Prostate gland (tissue), 2 donors: ENCODE results near the gene ITGB2. TPM values are rescaled to one million over a fixed set of nuclear protein-coding genes. Genes with fewer than 3 reads are reported as not detected.
"Not testable (repeated sequence)": the region's sequence is repeated elsewhere in the genome, so short reads cannot be mapped to it uniquely, and the experiment has no call there.

Experiments used
- DNase-seq: peaks from one replicate; pipeline ENCODE4 v3.0.0-alpha.2; 2019; ENCODE audit warnings: low spot score
- H3K27ac ChIP-seq, 2 donors: fragments of 200-600 bp; sonication (generic); 2 replicates each; pipeline ENCODE4 v1.5.1; 2017 to 2019
- H3K27me3 ChIP-seq: fragments of 200-600 bp; sonication (generic); replicated peaks from 2 replicates; pipeline ENCODE4 v1.5.1; 2019; ENCODE audit not compliant: insufficient read depth
- H3K36me3 ChIP-seq, 2 donors: fragments of 200-600 bp; sonication (generic); 1 replicate in 1 of 2; 2 replicates in 1 of 2; pipeline versions ENCODE4 v1.5.1 to v1.8.1; 2017 to 2019
- H3K4me1 ChIP-seq: fragments of 200-600 bp; sonication (generic); replicated peaks from 2 replicates; pipeline ENCODE4 v1.5.1; 2019
- H3K4me3 ChIP-seq, 2 donors: fragments of 200-600 bp; sonication (generic); 2 replicates each; pipeline ENCODE4 v1.5.1; 2017 to 2019
- H3K9me3 ChIP-seq: fragments of 200-600 bp; sonication (generic); 2 replicates; pipeline ENCODE4 v1.5.1; 2017
- POLR2A ChIP-seq: fragments of 450-650 bp; IDR thresholded peaks from one replicate; pipeline ENCODE4 v1.6.1; 2016; ENCODE audit warnings: antibody characterized with exemption, mild to moderate bottlenecking
- POLR2AphosphoS5 ChIP-seq: sonication (generic); formaldehyde crosslinking; IDR thresholded peaks from one replicate; pipeline ENCODE4 v1.6.1; 2017; ENCODE audit warnings: antibody characterized with exemption
- WGBS: methylation state at CpG from one replicate; pipeline ENCODE4 v1.1.5; 2018; 5-methylcytosine and 5-hydroxymethylcytosine counted together
- intact Hi-C: fragments of 100-400 bp; cut with DNase I; formaldehyde crosslinking; loops from one replicate; pipeline ENCODE4 v1.14.2; 2022
- total RNA-seq, 2 donors: library from RNA; depleted of rRNA; stranded (reverse); fragments of >200 nt; gene quantifications; one replicate each; pipeline ENCODE4 v1.1.0, GENCODE V29; 2016
- TF ChIP-seq, protein P1 (sequence below), 4 experiments: fragments of 200-600 bp in 2 of 4; fragments of 450-650 bp in 2 of 4; sonication (generic) in 2 of 4; IDR thresholded peaks; 1 replicate in 3 of 4; 2 replicates in 1 of 4; pipeline ENCODE4 v1.5.1; 2016 to 2019; ENCODE audit warnings: antibody characterized with exemption in 4 of 4, mild to moderate bottlenecking in 2 of 4, moderate library complexity in 2 of 4

ITGB2 gene
- total RNA-seq, 2 donors from 2014 or later, result 23.1 to 56.1 TPM

- Histone ChIP-seq H3K9me3 (no peaks in the 10 kb centered on the region), H3K4me1 (no peaks in the 10 kb centered on the region), H3K4me3 (no peak overlapping the region), H3K36me3 (no peaks in the 10 kb centered on the region), H3K27ac (no peak overlapping the region), H3K27me3 (no peaks in the 10 kb centered on the region)
- DNase-seq, result no peak
- TF ChIP-seq, protein P1, sequence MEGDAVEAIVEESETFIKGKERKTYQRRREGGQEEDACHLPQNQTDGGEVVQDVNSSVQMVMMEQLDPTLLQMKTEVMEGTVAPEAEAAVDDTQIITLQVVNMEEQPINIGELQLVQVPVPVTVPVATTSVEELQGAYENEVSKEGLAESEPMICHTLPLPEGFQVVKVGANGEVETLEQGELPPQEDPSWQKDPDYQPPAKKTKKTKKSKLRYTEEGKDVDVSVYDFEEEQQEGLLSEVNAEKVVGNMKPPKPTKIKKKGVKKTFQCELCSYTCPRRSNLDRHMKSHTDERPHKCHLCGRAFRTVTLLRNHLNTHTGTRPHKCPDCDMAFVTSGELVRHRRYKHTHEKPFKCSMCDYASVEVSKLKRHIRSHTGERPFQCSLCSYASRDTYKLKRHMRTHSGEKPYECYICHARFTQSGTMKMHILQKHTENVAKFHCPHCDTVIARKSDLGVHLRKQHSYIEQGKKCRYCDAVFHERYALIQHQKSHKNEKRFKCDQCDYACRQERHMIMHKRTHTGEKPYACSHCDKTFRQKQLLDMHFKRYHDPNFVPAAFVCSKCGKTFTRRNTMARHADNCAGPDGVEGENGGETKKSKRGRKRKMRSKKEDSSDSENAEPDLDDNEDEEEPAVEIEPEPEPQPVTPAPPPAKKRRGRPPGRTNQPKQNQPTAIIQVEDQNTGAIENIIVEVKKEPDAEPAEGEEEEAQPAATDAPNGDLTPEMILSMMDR (IDR thresholded peaks at IDR 0.05), result no peak
- TF ChIP-seq POLR2A (no peak), POLR2AphosphoS5 (no peak)
- WGBS, result 86% methylated on average over 11 of the region's 11 CpGs
- intact Hi-C loops, result no loop called here
Measured at GRCh38 chr21:44883250-44883649, 37.4 kb downstream of the ITGB2 start.

DNA sequence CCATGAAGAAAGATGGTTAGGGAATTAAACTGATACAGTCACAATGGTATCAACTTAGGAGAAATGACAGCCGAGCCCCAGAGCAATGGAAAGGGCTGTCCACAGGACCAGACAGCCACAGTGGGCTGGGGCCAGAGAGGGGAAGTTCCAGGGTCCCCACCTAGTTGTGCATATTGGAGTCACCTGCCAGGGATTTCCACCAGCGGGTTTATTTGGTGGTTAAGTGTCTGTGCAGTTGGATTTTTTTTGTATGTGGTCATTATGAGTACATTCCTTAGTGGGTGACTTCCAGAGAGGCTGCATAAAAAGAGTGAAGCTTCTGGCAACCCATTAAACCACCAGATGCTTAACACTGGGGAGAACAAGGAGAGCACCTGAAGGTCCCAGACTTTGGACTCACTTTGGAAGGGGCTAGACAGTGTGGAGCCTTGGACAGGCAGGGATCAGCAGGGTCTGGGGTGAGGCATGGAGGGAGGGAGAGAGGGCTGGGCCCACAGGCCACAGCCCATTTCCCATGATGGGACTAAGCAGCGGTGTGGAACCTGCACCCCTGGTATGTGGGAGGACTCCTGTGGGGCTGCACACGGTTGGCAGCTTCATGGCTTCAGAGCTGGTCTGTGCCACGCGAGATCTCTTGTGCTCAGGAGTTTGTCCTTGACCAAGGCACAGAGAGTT, 39.4 kb downstream of the ITGB2 start:
- no peak overlapping the region for H3K4me3 ChIP-seq
- TF ChIP-seq POLR2A, result no peak
- no peak for TF ChIP-seq POLR2AphosphoS5
- no peak for DNase-seq
- H3K4me1 ChIP-seq, result no peaks in the 10 kb centered on the region
- H3K27ac ChIP-seq, result no peak overlapping the region
- intact Hi-C loops, result no loop called here
- no peaks in the 10 kb centered on the region for H3K36me3 ChIP-seq
- 65% methylated on average over 6 of the region's 6 CpGs for WGBS
- no peaks in the 10 kb centered on the region for H3K9me3 ChIP-seq
- no peaks in the 10 kb centered on the region for H3K27me3 ChIP-seq

- TF ChIP-seq, protein P1 (IDR thresholded peaks at IDR 0.05), result no peak
- no peak for TF ChIP-seq POLR2AphosphoS5
- TF ChIP-seq POLR2A, result no peak
- Histone ChIP-seq H3K27ac (no peak overlapping the region), H3K4me3 (no peak overlapping the region), H3K36me3 (no peaks in the 10 kb centered on the region), H3K27me3 (no peaks in the 10 kb centered on the region), H3K9me3 (no peaks in the 10 kb centered on the region), H3K4me1 (no peaks in the 10 kb centered on the region)
- intact Hi-C loops, result no loop called here
- 55% methylated on average over 8 of the region's 8 CpGs for WGBS
- DNase-seq, result no peak
Measured at GRCh38 chr21:44880405-44881197, 40.1 kb downstream of the ITGB2 start.

- H3K36me3 ChIP-seq, DNase-seq, H3K27me3 ChIP-seq, H3K4me3 ChIP-seq, intact Hi-C loops, H3K9me3 ChIP-seq, H3K4me1 ChIP-seq, H3K27ac ChIP-seq: not testable (repeated sequence)
- 95% methylated on average over 8 of the region's 8 CpGs for WGBS
Measured at GRCh38 chr21:44879238-44879637, 41.5 kb downstream of the ITGB2 start.

DNA sequence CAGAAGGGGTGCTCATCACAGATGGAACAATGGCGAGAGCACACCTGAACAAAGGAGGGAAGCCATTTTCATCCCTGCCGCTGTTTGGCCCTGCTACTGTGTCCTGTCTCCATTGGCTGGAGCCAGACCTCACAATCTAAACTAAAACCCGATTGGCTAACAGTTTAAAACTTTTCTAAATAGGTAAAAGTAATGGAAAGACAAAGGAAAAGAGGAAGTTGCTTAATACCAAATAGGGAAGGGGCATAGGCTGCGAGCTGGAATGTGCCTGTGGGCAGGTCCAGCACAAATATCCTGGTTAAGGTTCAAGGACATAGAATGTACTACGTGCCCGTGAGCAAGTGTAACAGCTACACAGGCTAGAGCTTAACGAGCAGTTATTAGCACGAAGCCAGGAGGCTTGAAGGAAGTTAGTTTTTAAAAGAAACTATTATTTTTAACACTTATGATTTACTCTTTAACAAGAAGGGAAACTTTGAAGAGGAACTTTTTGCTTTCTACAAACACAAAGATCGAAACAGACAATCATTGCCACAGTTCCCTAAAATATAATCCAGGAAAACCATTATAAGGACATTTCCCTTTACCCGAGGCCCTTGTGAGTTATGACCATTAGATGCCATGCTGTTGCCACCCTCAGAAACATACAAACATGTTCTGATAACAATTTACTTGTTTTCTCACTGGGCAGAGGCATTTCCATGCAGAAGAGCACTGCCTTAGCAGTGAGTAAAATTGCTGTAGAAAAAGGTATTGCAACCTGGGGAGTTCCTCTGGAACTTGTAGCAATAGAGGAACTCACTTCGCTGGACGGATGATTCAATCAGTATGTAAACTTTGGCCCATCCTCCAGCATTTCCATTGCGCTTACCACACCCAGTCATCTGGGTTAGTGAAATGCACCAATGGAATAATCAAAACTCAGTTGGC, 42.4 kb downstream of the ITGB2 start:
- no peak for DNase-seq
- Histone ChIP-seq H3K27me3 (no peaks in the 10 kb centered on the region), H3K36me3 (no peaks in the 10 kb centered on the region), H3K4me1 (no peaks in the 10 kb centered on the region), H3K27ac (no peak overlapping the region), H3K4me3 (no peak overlapping the region), H3K9me3 (no peaks in the 10 kb centered on the region)
- intact Hi-C loops, result no loop called here
- WGBS, result 79% methylated on average over 13 of the region's 13 CpGs
- TF ChIP-seq, protein P1 (IDR thresholded peaks at IDR 0.05), result no peak
- no peak for TF ChIP-seq POLR2A
